Mucosa of descending colon (tissue), 3 donors: ENCODE data around the gene MVB12B. TPM values are rescaled to one million over a fixed set of nuclear protein-coding genes. Genes with fewer than 3 reads are reported as not detected.

Source experiments
- ATAC-seq: fragments of 200-7000 bp; cut with Tn5 transposase; one replicate; pipeline ENCODE4 v1.9.1; 2020; ENCODE audit warnings: mild to moderate bottlenecking, moderate library complexity
- DNase-seq, 3 donors: peaks; one replicate each; pipeline ENCODE4 v3.0.0-alpha.2; 2020
- H3K36me3 ChIP-seq: fragments of 200-600 bp; one replicate; pipeline ENCODE4 v1.8.0; 2021; ENCODE audit warnings: low read depth, mild to moderate bottlenecking
- H3K4me1 ChIP-seq: fragments of 200-600 bp; one replicate; pipeline ENCODE4 v1.8.0; 2021; ENCODE audit warnings: low read depth, mild to moderate bottlenecking
- H3K4me3 ChIP-seq: fragments of 200-600 bp; one replicate; pipeline ENCODE4 v1.8.0; 2021; ENCODE audit warnings: mild to moderate bottlenecking
- H3K9me3 ChIP-seq: fragments of 200-600 bp; one replicate; pipeline ENCODE4 v1.8.0; 2021; ENCODE audit warnings: mild to moderate bottlenecking
- CTCF ChIP-seq: fragments of 200-600 bp; IDR thresholded peaks from one replicate; pipeline ENCODE4 v1.8.0; 2022; ENCODE audit warnings: antibody characterized with exemption, mild to moderate bottlenecking
- intact Hi-C, 2 donors: fragments of 100-400 bp; cut with DNase I in 1 of 2; cut with micrococcal nuclease in 1 of 2; formaldehyde crosslinking; loops; one replicate each; pipeline versions ENCODE4 v1.11.0 to v1.11.1; 2022; cut with DNase I, micrococcal nuclease
- total RNA-seq, 3 donors: library from RNA; stranded (reverse); fragmentation: NEBNext Ultra II Directional in 2 of 3; extraction: Animal tissue kit (Norgen Biotek cat#: 25700) in 2 of 3; gene quantifications; one replicate each; pipeline versions ENCODE4 v1.2.1 to v1.2.4, GENCODE V29; 2021 to 2023
- donor health status: DM: no; HTN: no; CAD: no; lungs with moderate emphysema.
- donor health status: DM: no; HTN: no; CAD: no.
- donor health status: DM: no; HTN: yes; CAD: no.

Gene MVB12B
- total RNA-seq, 3 donors from 2014 or later, result 16.8 to 26.4 (median 21.6) TPM

GRCh38 chr9:126439883-126440653, 113.4 kb downstream of the MVB12B start:
- no peak for DNase-seq

GRCh38 chr9:126440940-126441339, 114.3 kb downstream of the MVB12B start:
- intact Hi-C loops, result no loop called here
- no peaks in the 10 kb centered on the region for H3K4me1 ChIP-seq
- no peak for DNase-seq
- H3K36me3 ChIP-seq, result no peaks in the 10 kb centered on the region
- no peak for ATAC-seq
- TF ChIP-seq CTCF, result no peak
- H3K4me3 ChIP-seq, result no peak overlapping the region
- H3K9me3 ChIP-seq, result no peaks in the 10 kb centered on the region

More at GRCh38 chr9:126439883-126440653, 113.4 kb downstream of the MVB12B start:
- no peak for TF ChIP-seq CTCF
- H3K4me3 ChIP-seq, result no peak overlapping the region
- intact Hi-C loops, result no loop called here
- no peak for ATAC-seq
- no peaks in the 10 kb centered on the region for H3K36me3 ChIP-seq
- no peaks in the 10 kb centered on the region for H3K4me1 ChIP-seq
- no peaks in the 10 kb centered on the region for H3K9me3 ChIP-seq

- Histone ChIP-seq H3K4me1 (no peaks in the 10 kb centered on the region), H3K4me3 (no peak overlapping the region), H3K9me3 (no peaks in the 10 kb centered on the region), H3K36me3 (no peaks in the 10 kb centered on the region)
- intact Hi-C loops, result no loop called here
- no peak for TF ChIP-seq CTCF
- DNase-seq, result no peak
- no peak for ATAC-seq
Observed at GRCh38 chr9:126442636-126443035, 116.0 kb downstream of the MVB12B start.

- H3K36me3 ChIP-seq, result no peaks in the 10 kb centered on the region
- ATAC-seq (no peak), DNase-seq (no peak)
- H3K4me3 ChIP-seq, result no peak overlapping the region
- no peaks in the 10 kb centered on the region for H3K9me3 ChIP-seq
- H3K4me1 ChIP-seq, result no peaks in the 10 kb centered on the region
- no peak for TF ChIP-seq CTCF
- intact Hi-C loops, result no loop called here
Observed at GRCh38 chr9:126443144-126443543, 116.5 kb downstream of the MVB12B start.

GRCh38 chr9:126448136-126448535, 121.5 kb downstream of the MVB12B start:
- Histone ChIP-seq H3K9me3 (no peaks in the 10 kb centered on the region), H3K4me3 (no peak overlapping the region), H3K4me1 (no peaks in the 10 kb centered on the region), H3K36me3 (no peaks in the 10 kb centered on the region)
- no peak for TF ChIP-seq CTCF
- DNase-seq, result no peak
- ATAC-seq, result no peak
- intact Hi-C loops, result no loop called here
